ENCODE data around the gene ARHGAP32. TPM values are rescaled to one million over a fixed set of nuclear protein-coding genes. Genes with fewer than 3 reads are reported as not detected.
A peak's percentile ranks its signal among the peaks of the same experiment; 100 is the strongest.

Gene ARHGAP32
- polyA plus RNA-seq, 4 donors, result 8.9 to 17.2 (median 16.7) TPM

- no peak for FAIRE-seq
- Histone ChIP-seq H3K9me3 (ENCODE audit: control insufficient read depth in 2 of 2, insufficient read depth in 1 of 2, low read depth in 1 of 2, low read length in 1 of 2) (no peaks in the 10 kb centered on the region), H3K27me3 (ENCODE audit: control insufficient read depth in 3 of 3, insufficient read depth in 3 of 3, low read length in 3 of 3) (no peaks in the 10 kb centered on the region), H3K27ac (ENCODE audit: low read depth in 1 of 3, low read length in 2 of 3) (no peak overlapping the region), H3K36me3 (ENCODE audit: control insufficient read depth in 3 of 3, insufficient read depth in 2 of 3, low read depth in 1 of 3, low read length in 3 of 3) (peaks cover 3 to 12% (median 9%) of the 10 kb centered on the region in 3 donors), H3K4me1 (ENCODE audit: control insufficient read depth in 3 of 3, insufficient read depth in 2 of 3, low read depth in 1 of 3, low read length in 2 of 3) (no peaks in the 10 kb centered on the region), H3K4me3 (ENCODE audit: low read depth in 1 of 3, low read length in 3 of 3) (no peak overlapping the region)
- no peak for DNase-seq
- 82 to 90% (median 86%) methylated on average over 3 of the region's 3 CpGs for WGBS, 3 donors
Observed at GRCh38 chr11:128963744-128964325, 228.3 kb downstream of the ARHGAP32 start.

GRCh38 chr11:128962896-128963295 lies 229.2 kb downstream of the ARHGAP32 start:
- DNase-seq, result no peak
- H3K4me1 ChIP-seq (ENCODE audit: control insufficient read depth in 3 of 3, insufficient read depth in 2 of 3, low read depth in 1 of 3, low read length in 2 of 3), result no peaks in the 10 kb centered on the region
- no peak overlapping the region for H3K4me3 ChIP-seq (ENCODE audit: low read depth in 1 of 3, low read length in 3 of 3)
- H3K36me3 ChIP-seq (ENCODE audit: control insufficient read depth in 3 of 3, insufficient read depth in 2 of 3, low read depth in 1 of 3, low read length in 3 of 3), result peaks cover 0 to 10% (median 9%) of the 10 kb centered on the region in 3 donors
- WGBS, 3 donors, result 81 to 89% (median 87%) methylated on average over 5 of the region's 5 CpGs
- no peak for FAIRE-seq
- H3K27me3 ChIP-seq (ENCODE audit: control insufficient read depth in 3 of 3, insufficient read depth in 3 of 3, low read length in 3 of 3), result no peaks in the 10 kb centered on the region
- H3K9me3 ChIP-seq (ENCODE audit: control insufficient read depth in 2 of 2, insufficient read depth in 1 of 2, low read depth in 1 of 2, low read length in 1 of 2), result no peaks in the 10 kb centered on the region
- H3K27ac ChIP-seq (ENCODE audit: low read depth in 1 of 3, low read length in 2 of 3), result no peak overlapping the region

- H3K4me3 ChIP-seq (ENCODE audit: low read depth in 1 of 3, low read length in 3 of 3), result no peak overlapping the region
- peaks cover 0 to 9% (median 6%) of the 10 kb centered on the region in 3 donors for H3K36me3 ChIP-seq (ENCODE audit: control insufficient read depth in 3 of 3, insufficient read depth in 2 of 3, low read depth in 1 of 3, low read length in 3 of 3)
- no peak for DNase-seq
- H3K27ac ChIP-seq (ENCODE audit: low read depth in 1 of 3, low read length in 2 of 3), result no peak overlapping the region
- no peaks in the 10 kb centered on the region for H3K4me1 ChIP-seq (ENCODE audit: control insufficient read depth in 3 of 3, insufficient read depth in 2 of 3, low read depth in 1 of 3, low read length in 2 of 3)
- H3K9me3 ChIP-seq (ENCODE audit: control insufficient read depth in 2 of 2, insufficient read depth in 1 of 2, low read depth in 1 of 2, low read length in 1 of 2), result no peaks in the 10 kb centered on the region
- FAIRE-seq, result no peak
- H3K27me3 ChIP-seq (ENCODE audit: control insufficient read depth in 3 of 3, insufficient read depth in 3 of 3, low read length in 3 of 3), result no peaks in the 10 kb centered on the region
- 88 to 98% (median 90%) methylated on average over 2 of the region's 2 CpGs for WGBS, 3 donors
Observed at GRCh38 chr11:128961645-128962044, 230.5 kb downstream of the ARHGAP32 start.

GRCh38 chr11:128957202-128957482 lies 235.0 kb downstream of the ARHGAP32 start:
- H3K9me3 ChIP-seq (ENCODE audit: control insufficient read depth in 2 of 2, insufficient read depth in 1 of 2, low read depth in 1 of 2, low read length in 1 of 2), result no peaks in the 10 kb centered on the region
- H3K27ac ChIP-seq (ENCODE audit: low read depth in 1 of 3, low read length in 2 of 3), result no peak overlapping the region
- no peaks in the 10 kb centered on the region for H3K4me1 ChIP-seq (ENCODE audit: control insufficient read depth in 3 of 3, insufficient read depth in 2 of 3, low read depth in 1 of 3, low read length in 2 of 3)
- no peak for DNase-seq
- 84 to 86% (median 85%) methylated on average over 5 to 8 of the region's 8 CpGs for WGBS, 3 donors
- no peak overlapping the region for H3K4me3 ChIP-seq (ENCODE audit: low read depth in 1 of 3, low read length in 3 of 3)
- H3K27me3 ChIP-seq (ENCODE audit: control insufficient read depth in 3 of 3, insufficient read depth in 3 of 3, low read length in 3 of 3), result no peaks in the 10 kb centered on the region
- no peak for FAIRE-seq
- peaks cover 0 to 3% (median 0%) of the 10 kb centered on the region in 3 donors for H3K36me3 ChIP-seq (ENCODE audit: control insufficient read depth in 3 of 3, insufficient read depth in 2 of 3, low read depth in 1 of 3, low read length in 3 of 3)

GRCh38 chr11:128956401-128957201 lies 235.5 kb downstream of the ARHGAP32 start:
- Histone ChIP-seq H3K27me3 (ENCODE audit: control insufficient read depth in 3 of 3, insufficient read depth in 3 of 3, low read length in 3 of 3) (no peaks in the 10 kb centered on the region), H3K9me3 (ENCODE audit: control insufficient read depth in 2 of 2, insufficient read depth in 1 of 2, low read depth in 1 of 2, low read length in 1 of 2) (no peaks in the 10 kb centered on the region), H3K36me3 (ENCODE audit: control insufficient read depth in 3 of 3, insufficient read depth in 2 of 3, low read depth in 1 of 3, low read length in 3 of 3) (peaks cover 0 to 3% (median 0%) of the 10 kb centered on the region in 3 donors), H3K4me1 (ENCODE audit: control insufficient read depth in 3 of 3, insufficient read depth in 2 of 3, low read depth in 1 of 3, low read length in 2 of 3) (no peaks in the 10 kb centered on the region), H3K4me3 (ENCODE audit: low read depth in 1 of 3, low read length in 3 of 3) (no peak overlapping the region), H3K27ac (ENCODE audit: low read depth in 1 of 3, low read length in 2 of 3) (no peak overlapping the region)
- 46 to 56% (median 47%) methylated on average over 8 of the region's 8 CpGs for WGBS, 3 donors
- no peak for FAIRE-seq
- DNase-seq, result peak; percentile 81 to 83

GRCh38 chr11:128955636-128956035 lies 236.5 kb downstream of the ARHGAP32 start:
- H3K4me1 ChIP-seq (ENCODE audit: control insufficient read depth in 3 of 3, insufficient read depth in 2 of 3, low read depth in 1 of 3, low read length in 2 of 3), result no peaks in the 10 kb centered on the region
- DNase-seq (no peak), FAIRE-seq (no peak)
- H3K27me3 ChIP-seq (ENCODE audit: control insufficient read depth in 3 of 3, insufficient read depth in 3 of 3, low read length in 3 of 3), result no peaks in the 10 kb centered on the region
- no peak overlapping the region for H3K27ac ChIP-seq (ENCODE audit: low read depth in 1 of 3, low read length in 2 of 3)
- H3K36me3 ChIP-seq (ENCODE audit: control insufficient read depth in 3 of 3, insufficient read depth in 2 of 3, low read depth in 1 of 3, low read length in 3 of 3), result peaks cover 0 to 3% (median 0%) of the 10 kb centered on the region in 3 donors
- 37 to 48% (median 40%) methylated on average over 3 of the region's 3 CpGs for WGBS, 3 donors
- H3K4me3 ChIP-seq (ENCODE audit: low read depth in 1 of 3, low read length in 3 of 3), result no peak overlapping the region
- H3K9me3 ChIP-seq (ENCODE audit: control insufficient read depth in 2 of 2, insufficient read depth in 1 of 2, low read depth in 1 of 2, low read length in 1 of 2), result no peaks in the 10 kb centered on the region

- FAIRE-seq (no peak), DNase-seq (no peak)
- no peak overlapping the region for H3K27ac ChIP-seq (ENCODE audit: low read depth in 1 of 3, low read length in 2 of 3)
- no peaks in the 10 kb centered on the region for H3K36me3 ChIP-seq (ENCODE audit: control insufficient read depth in 3 of 3, insufficient read depth in 2 of 3, low read depth in 1 of 3, low read length in 3 of 3)
- 89 to 95% (median 94%) methylated on average over 16 of the region's 16 CpGs for WGBS, 3 donors
- H3K9me3 ChIP-seq (ENCODE audit: control insufficient read depth in 2 of 2, insufficient read depth in 1 of 2, low read depth in 1 of 2, low read length in 1 of 2), result no peaks in the 10 kb centered on the region
- H3K27me3 ChIP-seq (ENCODE audit: control insufficient read depth in 3 of 3, insufficient read depth in 3 of 3, low read length in 3 of 3), result no peaks in the 10 kb centered on the region
- no peak overlapping the region for H3K4me3 ChIP-seq (ENCODE audit: low read depth in 1 of 3, low read length in 3 of 3)
- no peaks in the 10 kb centered on the region for H3K4me1 ChIP-seq (ENCODE audit: control insufficient read depth in 3 of 3, insufficient read depth in 2 of 3, low read depth in 1 of 3, low read length in 2 of 3)
Observed at GRCh38 chr11:128953151-128953550, 239.0 kb downstream of the ARHGAP32 start.

GRCh38 chr11:128949791-128950454 lies 242.2 kb downstream of the ARHGAP32 start:
- no peaks in the 10 kb centered on the region for H3K4me1 ChIP-seq (ENCODE audit: control insufficient read depth in 3 of 3, insufficient read depth in 2 of 3, low read depth in 1 of 3, low read length in 2 of 3)
- H3K4me3 ChIP-seq (ENCODE audit: low read depth in 1 of 3, low read length in 3 of 3), result no peak overlapping the region
- H3K27me3 ChIP-seq (ENCODE audit: control insufficient read depth in 3 of 3, insufficient read depth in 3 of 3, low read length in 3 of 3), result no peaks in the 10 kb centered on the region
- DNase-seq, result no peak
- H3K9me3 ChIP-seq (ENCODE audit: control insufficient read depth in 2 of 2, insufficient read depth in 1 of 2, low read depth in 1 of 2, low read length in 1 of 2), result no peaks in the 10 kb centered on the region
- FAIRE-seq, result no peak
- 38 to 70% (median 52%) methylated on average over 13 of the region's 13 CpGs for WGBS, 3 donors
- H3K27ac ChIP-seq (ENCODE audit: low read depth in 1 of 3, low read length in 2 of 3), result no peak overlapping the region
- no peaks in the 10 kb centered on the region for H3K36me3 ChIP-seq (ENCODE audit: control insufficient read depth in 3 of 3, insufficient read depth in 2 of 3, low read depth in 1 of 3, low read length in 3 of 3)

All from small intestine (tissue), 7 donors.